GM21528 (cell line): ENCODE results near the gene ZNF467.

ENCODE experiments used
- ATAC-seq: cut with Tn5 transposase; IDR thresholded peaks from one replicate; pipeline ENCODE4 v1.9.1; 2021; ENCODE audit warnings: mild to moderate bottlenecking, moderate library complexity; ENCODE audit not compliant: unreplicated experiment, low FRiP score

Gene ZNF467

DNA sequence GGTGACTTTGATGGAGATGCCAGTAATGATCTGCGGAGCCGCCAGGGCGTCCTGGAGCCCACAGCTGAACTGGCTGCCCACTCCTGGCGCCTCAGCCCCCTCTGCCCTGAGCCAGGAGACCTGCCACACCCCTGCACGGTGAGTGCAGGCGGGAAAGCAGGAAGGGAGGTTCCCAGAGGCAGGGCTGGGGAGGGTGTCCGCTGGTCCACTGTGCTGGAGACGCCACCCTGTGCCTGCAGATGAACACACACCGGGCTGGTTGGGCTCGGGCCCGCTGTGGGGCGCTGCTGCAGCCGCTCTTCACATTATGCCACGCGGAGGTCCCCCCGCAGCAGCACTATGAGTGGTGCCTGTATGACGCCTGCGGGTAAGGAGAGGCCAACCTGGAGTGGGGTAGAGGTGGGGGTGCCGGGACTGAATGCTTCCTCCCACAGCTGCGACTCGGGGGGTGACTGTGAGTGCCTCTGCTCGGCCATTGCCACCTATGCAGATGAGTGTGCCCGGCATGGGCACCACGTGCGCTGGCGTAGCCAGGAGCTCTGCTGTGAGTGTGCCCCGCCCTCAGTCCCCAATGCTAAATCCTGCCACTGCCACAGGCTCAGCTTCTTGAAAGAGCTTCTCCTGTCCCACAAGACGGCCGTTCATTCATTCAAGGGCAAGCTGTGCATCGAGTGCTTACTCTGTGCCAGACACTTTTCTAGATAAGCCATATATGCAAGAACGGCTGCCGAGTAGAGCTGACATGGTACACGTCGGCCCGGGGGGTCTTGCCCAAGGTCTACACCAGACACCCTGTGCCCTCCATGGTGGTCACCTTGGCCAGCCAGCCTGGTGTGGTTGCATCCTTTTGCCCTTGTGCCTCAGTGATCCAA lies 14.3 kb upstream of the ZNF467 start:
- no peak for ATAC-seq

DNA sequence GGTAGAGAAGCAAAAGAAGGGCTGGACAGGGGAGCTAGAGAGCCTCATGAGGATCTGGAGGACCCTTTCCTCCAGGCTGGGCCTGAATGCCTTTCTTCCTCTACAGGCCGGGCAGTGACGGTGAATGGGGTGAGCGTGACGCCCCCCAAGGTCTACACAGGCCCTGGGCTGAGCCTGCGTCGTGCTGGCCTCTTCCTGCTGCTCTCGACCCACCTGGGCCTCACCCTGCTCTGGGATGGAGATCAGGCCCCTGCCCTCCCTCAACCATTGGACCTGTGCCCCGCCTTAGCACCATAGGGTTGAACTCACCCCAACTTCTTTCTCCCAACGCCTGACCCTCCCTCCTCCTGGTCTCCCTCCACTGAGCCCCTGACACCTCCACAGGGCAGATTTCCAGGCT lies 12.6 kb upstream of the ZNF467 start:
- ATAC-seq, result no peak

DNA sequence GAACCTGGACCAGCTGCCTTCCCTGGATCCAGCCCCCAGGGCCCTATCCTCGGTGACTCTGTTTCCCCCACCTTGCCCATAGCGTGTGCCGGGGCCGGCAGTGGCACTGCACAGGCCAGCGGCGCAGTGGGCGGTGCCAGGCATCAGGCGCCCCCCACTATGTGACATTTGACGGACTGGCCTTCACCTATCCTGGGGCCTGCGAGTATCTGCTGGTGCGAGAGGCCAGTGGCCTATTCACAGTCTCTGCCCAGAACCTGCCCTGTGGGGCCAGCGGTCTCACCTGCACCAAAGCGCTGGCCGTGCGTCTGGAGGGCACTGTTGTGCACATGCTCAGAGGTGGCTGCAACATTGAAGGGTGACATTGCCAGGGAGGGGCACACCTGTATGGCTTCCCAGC lies 12.0 kb upstream of the ZNF467 start:
- no peak for ATAC-seq

DNA sequence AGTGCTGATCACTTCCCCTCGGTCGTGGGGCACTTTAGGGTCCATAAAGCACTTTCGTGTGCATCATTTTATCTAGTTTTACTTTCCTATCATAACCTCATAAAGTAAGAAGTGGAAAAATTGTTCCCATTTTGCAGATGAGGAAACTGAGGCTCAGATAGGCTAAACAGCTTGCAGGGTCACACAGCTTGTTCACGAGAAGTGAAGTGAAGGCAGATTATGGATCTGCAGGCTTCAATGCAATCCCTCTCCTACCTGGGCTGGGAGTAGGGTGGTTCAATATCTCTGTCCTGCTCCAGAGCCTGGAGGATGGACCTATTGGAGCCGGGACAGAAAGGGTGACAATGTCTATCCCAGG lies 10.8 kb upstream of the ZNF467 start:
- ATAC-seq, result no peak

DNA sequence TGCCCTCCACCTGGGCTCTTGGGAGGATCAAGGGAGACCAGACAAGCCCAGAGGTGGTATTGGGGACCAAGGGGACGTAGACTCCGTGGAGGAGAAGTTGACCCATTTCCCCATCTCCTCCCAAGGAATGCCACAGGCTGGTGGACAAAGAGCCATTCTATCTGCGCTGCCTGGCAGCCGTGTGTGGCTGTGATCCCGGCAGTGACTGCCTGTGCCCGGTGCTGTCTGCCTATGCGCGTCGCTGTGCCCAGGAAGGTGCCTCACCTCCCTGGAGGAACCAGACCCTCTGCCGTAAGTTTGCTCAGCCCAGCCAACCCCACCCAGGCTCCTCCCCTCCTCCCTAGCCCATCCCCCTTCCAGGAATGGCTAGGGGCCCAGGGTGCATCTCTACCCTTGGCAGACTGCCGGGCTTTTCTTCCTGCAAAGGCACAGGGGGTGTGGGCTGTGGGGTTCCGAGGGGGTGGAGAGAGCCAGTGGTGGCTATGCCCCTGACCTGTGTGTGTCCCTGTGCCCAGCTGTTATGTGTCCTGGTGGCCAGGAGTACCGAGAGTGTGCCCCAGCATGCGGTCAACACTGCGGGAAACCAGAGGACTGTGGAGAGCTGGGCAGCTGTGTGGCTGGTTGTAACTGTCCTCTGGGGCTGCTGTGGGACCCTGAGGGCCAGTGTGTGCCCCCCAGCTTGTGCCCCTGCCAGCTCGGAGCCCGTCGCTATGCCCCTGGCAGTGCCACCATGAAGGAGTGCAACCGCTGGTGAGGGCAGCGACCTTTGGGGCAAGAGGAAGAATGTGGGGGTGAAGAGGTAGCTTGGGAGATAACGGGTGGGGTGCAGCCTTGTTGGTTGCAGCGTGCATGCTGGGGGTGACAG lies 10.2 kb upstream of the ZNF467 start:
- ATAC-seq, result no peak

DNA sequence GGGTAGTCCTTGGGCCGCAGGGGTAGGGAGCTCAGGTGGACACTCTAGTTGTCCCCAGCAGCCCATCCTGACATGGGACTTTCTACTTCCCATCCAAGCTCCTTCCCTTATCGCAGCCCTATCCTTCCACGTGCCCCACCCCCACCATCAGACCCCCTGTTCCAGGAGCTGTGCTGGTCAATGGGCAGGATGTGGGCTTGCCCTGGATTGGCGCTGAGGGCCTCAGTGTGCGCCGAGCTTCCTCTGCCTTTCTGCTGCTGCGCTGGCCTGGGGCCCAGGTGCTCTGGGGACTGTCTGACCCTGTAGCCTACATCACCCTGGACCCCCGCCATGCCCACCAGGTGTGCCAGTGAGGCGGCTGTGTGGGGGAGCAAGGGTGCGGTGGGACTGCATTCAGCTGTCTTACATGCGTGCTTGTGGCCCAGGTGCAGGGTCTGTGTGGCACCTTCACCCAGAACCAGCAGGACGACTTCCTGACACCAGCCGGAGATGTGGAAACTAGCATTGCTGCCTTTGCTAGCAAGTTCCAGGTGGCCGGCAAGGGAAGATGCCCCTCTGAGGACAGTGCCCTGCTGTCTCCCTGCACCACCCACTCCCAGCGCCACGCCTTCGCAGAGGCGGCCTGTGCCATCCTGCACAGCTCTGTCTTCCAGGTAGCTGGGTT lies 9.4 kb upstream of the ZNF467 start:
- ATAC-seq, result no peak

DNA sequence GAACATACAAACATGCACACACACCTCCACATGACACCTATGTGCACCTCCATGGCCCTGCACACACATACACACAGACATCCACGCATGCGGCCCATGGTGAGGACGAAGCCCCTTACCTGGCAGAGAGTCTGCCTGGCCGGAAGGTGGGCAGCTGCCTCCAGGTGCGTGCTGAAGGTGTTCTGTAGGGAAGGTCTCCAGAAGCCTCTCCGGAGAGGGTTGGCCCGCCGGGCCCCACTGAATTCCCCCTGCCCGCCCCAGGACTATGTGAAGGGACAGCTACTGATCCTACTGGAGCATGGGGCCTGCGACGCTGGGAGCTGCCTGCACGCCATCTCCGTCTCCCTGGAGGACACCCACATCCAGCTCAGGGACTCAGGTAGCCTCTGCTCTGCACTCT lies 8.5 kb upstream of the ZNF467 start:
- no peak for ATAC-seq

DNA sequence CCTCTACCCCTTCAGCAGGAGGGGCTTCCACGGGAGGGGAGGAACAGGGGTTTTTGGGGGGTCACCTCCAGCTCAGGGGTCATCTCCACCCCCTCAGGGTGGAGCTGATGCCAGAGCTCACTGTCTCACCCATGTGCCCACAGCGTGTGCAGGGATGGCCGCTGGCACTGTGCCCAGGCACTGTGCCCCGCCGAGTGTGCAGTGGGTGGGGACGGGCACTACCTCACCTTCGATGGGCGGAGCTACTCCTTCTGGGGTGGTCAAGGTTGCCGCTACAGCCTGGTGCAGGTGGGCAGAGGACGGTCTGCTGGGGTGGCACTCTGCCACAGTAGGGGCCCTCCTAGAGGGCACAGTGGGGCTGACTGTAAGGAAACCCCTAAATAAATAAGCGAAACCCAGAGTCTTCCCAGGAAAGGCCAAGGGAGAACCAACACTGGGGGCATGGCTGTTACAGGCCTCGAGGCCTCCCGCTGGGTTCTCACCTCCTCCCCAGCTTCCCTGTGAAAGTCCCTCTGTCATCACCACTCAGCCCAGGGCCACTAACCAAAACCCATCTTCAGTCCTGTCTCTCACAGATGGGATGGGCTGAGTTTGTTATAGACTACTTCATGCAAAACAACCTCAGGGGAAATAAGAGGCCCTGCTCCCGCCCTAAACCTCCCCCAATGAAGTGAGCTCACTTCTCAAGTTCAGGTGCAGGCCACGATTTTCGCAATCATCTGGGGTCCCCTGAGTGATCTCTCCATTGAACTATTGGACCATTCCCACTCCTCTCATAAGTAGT lies 7.4 kb upstream of the ZNF467 start:
- ATAC-seq, result no peak

DNA sequence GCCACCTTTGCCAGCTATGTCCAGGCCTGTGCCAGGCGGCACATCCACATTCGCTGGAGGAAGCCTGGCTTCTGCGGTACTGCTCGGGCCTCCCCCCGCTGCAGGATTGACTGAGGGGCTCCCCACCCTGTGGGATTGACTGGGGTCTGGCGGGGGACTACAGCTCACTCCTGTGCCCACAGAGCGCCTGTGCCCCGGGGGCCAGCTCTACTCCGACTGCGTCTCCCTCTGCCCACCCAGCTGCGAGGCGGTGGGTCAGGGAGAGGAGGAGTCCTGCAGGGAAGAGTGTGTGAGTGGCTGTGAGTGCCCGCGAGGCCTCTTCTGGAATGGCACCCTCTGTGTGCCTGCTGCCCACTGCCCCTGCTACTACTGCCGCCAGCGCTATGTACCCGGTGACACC lies 6.7 kb upstream of the ZNF467 start:
- ATAC-seq, result no peak

DNA sequence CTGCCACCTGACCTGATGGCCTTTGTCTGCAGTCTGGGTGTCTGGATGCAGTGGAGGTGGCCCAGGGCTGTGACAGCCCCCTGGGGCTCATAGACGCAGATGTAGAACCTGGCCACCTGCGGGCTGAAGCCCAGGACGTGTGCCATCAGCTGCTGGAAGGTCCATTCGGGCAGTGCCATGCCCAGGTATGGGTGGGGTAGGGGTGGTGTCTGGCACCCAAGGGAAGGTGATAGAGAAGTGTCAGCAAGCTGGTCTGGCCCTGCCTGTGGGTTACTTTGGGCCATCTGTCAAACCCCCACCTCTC lies 6.1 kb upstream of the ZNF467 start:
- ATAC-seq, result no peak

DNA sequence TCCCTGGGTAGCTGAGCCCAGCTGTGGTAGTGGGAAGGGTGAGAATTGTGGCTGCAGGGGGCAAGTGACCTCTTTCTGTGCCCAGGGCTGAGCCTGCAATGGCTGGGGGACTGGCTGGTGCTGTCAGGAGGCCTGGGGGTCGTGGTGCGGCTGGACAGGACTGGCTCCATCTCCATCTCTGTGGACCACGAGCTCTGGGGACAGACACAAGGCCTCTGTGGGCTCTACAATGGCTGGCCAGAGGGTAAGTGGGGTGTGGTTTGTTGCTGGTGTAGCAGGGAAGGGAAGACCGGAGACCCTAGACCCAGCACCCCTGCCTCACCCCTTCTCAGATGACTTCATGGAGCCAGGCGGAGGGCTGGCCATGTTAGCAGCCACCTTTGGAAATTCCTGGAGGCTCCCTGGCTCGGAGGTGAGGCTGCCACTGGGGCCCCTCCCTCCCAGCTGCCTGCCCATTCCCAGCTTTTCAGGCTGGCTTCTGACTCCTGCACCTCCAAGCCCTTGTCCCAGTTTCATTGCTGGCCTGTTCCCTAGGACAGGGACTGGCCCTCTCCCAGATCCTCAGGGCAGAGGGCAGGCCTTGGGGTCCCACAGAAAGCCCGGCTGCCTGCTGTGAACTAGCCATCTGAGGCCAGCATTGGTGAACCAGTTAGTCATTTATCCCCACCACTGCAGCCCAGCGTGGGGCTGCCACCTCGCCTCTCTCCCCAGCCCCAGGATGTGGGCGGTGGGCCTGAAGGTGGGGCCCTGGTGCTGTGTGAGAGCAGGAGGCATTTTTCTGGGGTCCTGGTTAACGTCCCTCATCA lies 5.5 kb upstream of the ZNF467 start:
- ATAC-seq, result no peak

DNA sequence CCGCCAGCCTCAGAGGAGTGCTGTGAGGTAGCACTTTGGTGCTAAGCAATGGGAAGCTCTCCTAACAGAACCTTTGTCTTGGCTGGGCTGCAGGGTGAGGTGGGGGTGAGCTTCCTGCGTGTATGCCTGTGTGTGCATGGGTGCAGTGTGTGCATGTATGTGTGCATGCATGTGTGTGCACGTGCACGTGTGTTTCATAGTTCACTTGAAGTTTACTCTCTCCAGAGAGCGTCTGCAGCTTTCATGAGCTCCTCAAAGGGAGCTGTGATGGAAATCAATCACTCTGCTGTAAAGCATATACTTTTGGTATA lies 4.9 kb upstream of the ZNF467 start:
- ATAC-seq, result no peak

DNA sequence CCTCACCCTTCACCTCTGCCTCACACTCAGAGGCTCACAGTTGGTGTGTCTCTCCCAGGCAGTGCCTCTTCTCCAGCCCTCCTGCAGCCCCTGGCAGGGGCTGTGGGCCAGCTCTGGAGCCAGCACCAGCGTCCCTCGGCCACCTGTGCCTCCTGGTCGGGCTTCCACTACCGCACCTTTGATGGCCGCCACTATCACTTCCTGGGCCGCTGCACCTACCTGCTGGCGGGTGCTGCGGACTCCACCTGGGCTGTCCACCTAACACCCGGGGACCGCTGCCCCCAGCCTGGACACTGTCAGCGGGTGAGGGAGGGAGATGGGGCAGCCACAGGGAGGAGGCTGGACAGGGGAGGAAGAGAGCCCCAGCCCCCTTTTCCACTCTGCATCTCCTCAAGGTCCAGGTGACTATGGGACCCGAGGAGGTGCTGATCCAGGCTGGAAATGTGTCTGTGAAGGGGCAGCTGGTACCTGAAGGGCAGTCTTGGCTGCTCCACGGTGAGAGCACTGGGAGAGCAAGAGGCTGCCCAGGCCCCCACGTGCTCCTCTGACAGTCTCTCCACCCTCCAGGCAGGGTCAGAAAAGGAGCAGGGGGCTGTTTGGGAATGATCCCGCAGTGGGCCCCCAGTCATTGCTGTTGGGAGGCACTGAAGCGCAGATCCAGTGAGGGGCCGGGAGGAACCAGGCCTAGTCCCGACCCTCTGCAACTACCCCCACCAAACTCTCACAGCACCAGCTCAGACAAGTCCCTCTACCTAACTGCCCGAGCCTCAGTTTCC lies 4.4 kb upstream of the ZNF467 start:
- no peak for ATAC-seq

DNA sequence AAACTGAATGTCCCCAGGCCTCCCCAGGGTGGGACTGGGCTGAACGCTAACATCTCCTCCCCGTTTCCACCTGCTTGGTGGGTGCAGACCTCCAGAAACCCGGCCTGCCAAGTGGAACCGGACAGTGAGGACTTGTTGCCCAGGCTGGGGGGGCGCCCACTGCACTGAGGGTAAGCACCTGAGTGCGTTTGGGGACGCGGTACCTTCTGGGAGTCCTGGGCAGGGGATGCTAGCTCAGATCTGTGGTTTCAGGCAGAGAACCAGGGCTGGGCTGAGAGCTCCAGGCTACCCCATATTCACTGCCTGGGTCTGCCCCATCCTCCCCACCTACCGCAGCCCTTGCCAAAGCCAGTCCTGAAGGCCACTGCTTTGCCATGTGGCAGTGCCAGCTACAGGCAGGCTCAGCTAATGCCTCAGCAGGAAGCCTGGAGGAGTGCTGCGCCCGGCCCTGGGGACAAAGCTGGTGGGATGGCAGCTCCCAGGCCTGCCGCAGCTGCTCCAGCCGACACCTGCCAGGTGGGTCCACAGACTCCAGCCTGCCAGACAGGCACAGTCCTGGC lies 3.5 kb upstream of the ZNF467 start:
- no peak for ATAC-seq

DNA sequence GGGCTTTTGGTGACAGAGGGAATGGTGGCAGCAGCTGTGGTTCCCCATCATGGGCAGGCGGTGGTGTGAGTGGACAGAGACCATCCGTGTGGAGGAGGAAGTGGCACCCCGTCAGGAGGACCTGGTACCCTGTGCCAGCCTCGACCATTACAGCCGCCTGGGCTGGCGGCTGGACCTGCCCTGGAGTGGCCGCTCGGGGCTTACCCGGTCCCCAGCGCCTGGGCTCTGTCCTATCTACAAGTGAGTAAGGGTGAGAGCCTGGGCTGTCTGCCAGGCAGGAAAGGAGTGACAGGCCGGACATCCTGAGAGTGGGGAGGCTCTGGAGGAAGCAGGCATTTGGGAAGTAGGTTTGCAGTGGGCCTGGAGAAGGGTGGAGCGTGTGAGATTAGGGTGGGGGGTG lies 2.9 kb upstream of the ZNF467 start:
- ATAC-seq, result no peak

DNA sequence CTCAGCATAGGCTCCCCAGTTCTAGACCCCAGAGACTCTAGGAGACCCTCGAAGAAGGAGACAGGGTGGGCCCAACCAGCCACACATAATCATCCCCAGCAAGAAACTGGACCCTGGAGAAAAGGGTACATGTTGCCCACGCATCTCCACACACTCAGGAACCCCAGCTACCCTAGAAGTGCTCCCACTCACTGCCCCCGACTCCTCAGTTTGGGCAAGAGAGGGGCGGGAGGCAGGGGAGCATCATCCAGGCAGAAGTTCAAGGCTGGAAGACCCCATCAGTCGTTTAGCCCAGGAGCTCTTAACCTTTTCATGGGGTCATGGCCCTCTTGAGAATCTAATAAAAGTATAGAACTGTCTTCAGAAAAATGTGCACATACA lies 1.8 kb upstream of the ZNF467 start:
- ATAC-seq, result no peak

DNA sequence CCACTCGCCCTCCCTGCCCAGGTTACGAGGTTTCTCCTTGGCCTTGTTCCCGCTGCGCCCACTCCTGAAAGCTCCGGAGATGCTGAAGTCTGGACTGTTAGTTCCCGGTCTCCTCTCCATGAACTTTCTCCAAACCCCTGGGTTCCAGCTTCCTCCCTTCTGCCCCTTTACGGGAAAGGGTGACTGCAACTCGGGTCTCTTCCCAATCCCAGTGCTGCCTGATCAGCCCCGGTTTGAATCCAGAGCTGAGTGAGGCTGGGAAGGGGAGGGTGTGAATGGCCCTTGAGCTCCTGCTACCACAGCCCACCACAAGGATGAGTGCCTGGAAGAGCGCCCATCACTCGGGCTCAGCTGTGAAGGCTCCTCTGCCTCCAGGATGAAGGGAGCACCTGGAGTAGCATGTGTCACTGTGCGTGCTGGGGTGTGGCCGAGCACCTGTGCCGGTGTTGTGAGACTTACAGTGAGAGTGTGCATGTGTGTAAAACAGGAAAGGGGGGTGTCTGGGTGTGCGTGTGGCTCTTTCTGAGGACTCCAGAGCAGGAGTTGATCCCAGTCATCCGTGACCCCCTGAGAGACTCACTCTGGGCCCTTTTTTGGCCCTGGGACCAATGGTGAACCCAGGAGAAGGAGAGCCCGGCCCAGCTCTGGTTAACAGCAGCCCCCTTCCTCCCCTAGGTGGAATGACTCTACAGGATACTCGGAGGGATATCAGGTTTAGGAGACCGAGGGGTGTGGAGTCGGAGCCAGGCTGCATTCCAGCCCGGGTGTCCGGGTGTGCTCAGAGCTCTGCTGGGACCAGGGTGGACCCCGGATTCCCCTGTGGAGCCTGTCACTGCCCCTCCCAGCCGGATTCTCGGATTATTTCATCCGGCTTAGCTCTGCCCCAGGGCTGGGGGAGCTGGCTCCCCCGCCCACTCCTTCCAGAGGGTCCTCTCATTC lies 1.1 kb upstream of the ZNF467 start:
- ATAC-seq, result no peak

DNA sequence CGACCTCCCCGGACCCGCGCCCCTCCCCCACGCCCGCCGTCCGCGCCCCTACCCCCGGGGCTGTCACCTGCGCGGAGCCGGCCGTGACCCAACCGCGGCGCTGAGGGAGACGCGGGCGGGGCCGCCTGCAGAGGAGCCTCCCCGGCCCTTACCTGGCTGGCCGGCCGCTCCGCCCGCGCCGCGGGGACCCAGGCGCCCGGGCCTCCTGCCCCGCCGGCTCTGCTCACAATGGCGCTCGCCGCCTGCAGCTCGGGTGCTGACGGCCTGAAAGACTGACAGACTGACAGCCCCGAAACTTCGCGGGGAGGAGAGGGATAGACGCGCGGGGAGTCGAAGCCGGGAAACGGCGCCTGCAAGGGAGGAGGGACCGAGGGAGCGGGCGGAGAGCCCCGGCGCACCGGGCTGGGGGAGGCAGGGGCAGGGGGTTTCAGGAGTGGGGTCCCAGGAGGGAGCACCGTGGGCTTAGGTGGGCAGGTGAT lies 393 bp downstream of the ZNF467 start:
- no peak for ATAC-seq
